MM.1S (cell line): ENCODE results near the gene PRKD2.

ENCODE experiments used
- CTCF ChIP-seq: fragments of 300-600 bp; sonication (generic); IDR thresholded peaks from 2 replicates; pipeline ENCODE4 v1.5.1; 2016; ENCODE audit warnings: antibody characterized with exemption, low read length, mixed read lengths
- EZH2phosphoT487 ChIP-seq: fragments of 300-600 bp; sonication (generic); IDR thresholded peaks from 2 replicates; pipeline ENCODE4 v1.6.1; 2018; ENCODE audit warnings: antibody characterized with exemption, low read length

DNA sequence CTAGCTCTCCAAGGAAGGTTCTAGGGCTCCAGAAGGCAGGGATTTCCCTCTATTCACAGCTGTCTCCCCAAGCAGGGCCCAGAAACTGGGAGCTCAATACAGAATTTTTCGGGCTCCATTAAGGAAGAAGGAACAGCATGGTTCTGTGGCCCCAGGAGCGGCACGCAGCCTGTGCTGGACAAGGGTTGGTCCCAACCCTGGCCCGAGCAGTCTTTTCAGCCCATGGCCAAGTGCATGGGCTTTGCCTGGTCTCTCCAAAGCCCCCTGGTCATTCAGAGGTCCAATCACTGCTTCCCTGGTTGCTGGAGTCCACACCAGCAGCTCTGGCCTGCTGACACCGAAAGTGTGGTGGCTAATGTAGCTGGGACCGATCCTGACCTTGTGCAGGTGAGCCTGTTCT is 6.6 kb upstream of the PRKD2 start:
- TF ChIP-seq CTCF, result no peak
- TF ChIP-seq EZH2phosphoT487, result no peak
